ENCODE measurements around the gene NUP214.
A peak's percentile ranks its signal among the peaks of the same experiment; 100 is the strongest.
"Not testable (repeated sequence)": the region's sequence is repeated elsewhere in the genome, so short reads cannot be mapped to it uniquely, and the experiment has no call there.

NUP214 gene

DNA sequence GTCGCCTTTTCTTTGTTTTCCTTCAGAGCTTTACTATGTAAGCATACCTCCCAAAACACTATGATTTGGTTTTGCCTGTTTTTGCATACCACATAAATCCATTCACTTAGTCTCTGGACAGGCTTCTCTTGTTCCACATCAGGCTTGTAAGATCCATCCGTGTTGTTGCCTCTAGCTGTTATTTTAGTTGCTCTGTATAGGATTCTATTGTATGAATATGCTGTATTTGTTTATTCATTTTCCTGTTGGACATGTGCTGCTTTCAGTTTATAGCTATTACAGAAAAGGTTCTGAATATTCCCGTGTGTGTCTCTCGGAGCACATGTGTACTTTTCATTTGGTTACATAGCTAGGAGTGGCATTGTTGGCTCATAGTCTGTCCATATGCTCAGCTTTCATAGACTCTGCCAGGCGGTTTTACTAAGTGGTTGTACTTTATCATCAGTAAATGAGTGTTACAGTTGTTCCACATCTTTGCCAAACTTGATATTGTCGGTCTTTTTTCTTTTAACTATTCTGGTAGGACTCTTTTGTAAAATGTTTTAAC, 41.8 kb downstream of the NUP214 start:
- DNase-seq = peak; percentile 69

- no peak for DNase-seq
Measured at GRCh38 chr9:131167936-131168335, 42.5 kb downstream of the NUP214 start.

GRCh38 chr9:131169563-131170240, 44.3 kb downstream of the NUP214 start:
- no peak for DNase-seq

GRCh38 chr9:131173995-131174394, 48.6 kb downstream of the NUP214 start:
- no peak for DNase-seq

DNA sequence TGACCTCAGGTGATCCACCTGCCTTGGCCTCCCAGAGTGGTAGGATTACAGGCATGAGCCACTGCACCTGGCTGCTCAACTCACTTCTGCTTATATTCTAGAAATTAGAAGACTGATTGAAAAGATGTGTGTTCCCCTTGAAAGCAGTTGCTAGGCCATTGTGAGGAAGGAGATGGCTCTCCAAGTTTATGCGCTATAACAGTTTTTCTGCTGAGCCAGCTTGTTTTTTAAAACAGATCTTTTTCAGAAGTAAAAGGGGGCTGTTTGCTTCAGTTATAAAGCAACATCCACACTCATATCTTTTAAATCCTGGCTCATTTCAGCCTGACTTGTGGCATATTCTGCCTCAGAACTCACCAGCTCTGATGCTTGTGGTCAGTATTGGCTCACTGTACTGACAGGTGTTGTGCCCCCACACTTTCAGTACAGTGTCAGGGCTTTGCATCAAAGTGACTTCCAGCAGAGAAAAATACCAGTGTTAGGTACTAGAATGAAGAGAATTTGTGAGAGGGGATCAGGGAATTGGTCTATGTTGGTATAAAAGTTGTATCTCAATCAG, 49.4 kb downstream of the NUP214 start:
- DNase-seq = no peak

DNA sequence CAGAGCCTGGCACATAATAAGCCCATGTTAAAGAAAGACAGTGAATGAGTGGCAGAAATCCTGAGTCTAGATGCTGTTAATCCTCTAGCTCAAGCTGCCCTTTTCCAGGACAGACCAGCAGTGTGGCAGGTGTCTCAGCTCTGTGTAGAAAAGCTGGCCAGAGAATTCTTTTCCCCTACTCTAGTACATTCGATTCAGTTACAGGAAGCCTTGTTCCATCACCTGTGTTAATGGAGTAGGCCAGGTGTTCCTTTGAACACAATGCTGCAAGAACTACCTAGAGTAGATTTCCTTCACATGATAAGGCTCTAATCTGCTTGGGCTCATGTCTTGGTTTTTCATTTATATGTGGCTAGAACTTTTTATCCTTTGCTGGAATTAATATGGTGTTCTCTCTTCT, 52.5 kb downstream of the NUP214 start:
- DNase-seq = no peak

DNA sequence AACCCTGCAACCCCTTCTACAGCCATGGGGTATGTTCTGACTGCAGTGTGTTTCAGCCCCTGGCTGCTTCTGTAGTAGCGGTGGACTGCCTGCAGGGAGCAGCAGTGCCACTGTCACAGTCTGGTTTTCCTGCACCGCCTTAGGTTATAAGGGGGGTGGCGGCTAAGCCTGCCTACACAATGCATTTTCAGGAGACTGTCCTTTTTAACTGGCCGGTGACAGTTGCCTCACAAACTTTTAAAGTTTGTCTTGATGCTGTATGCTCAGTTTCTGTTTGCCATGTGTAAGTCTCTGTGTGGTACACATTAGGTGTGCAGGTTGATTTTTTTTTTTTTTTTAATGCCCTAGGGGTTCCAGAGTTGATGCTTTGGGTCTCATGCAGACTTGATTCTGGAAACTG, 53.0 kb downstream of the NUP214 start:
- DNase-seq = peak; percentile 45

DNA sequence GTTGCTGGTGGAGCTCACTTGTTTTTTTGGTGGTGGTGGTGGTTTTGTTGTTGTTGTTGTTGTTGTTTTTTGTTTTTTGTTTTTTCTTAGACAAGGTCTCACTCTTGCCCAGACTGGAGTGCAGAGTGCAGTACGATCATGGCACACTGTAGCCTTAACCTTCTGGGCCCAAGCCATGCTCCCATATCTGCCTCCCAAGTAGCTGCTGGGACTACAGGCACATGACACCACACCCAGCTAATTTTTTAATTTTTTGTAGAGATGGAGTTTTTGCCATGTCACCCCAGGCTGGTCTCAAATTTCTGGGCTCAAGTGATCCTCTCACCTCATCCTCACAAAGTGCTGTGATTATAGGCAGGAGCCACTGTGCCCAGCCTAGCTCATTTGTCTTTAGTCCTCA, 53.5 kb downstream of the NUP214 start:
- DNase-seq = no peak

DNA sequence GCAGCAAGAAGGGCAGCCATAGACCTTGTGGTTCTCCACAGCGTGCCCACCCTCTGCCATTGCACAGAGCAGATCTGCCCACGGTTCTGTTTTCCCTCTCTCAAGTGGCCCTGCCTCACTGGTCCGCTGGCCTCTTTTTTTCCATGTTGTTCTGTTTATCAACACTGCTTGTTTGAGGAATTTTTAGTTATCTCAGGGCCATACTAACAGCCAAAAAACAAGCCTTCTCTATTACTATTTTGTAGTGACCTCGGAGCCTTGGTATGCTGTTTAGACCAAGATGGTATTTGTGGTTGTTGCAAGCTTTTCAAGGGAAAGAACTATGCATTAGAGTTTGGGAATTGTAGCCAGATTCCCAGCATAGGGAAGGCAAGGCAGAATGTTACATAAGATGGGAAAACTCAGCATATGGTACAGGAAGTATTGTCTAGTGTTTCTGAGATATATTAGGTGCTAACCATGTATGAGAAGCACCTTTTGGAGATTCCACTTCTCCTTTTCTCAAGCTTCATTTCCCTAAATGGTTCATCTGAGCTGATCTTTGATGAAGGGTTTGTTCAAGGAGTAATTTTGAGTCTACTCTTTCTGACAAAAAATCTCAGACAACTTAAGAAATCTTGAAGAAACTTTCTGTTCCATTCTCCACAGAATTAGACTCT, 54.3 kb downstream of the NUP214 start:
- no peak for DNase-seq

DNA sequence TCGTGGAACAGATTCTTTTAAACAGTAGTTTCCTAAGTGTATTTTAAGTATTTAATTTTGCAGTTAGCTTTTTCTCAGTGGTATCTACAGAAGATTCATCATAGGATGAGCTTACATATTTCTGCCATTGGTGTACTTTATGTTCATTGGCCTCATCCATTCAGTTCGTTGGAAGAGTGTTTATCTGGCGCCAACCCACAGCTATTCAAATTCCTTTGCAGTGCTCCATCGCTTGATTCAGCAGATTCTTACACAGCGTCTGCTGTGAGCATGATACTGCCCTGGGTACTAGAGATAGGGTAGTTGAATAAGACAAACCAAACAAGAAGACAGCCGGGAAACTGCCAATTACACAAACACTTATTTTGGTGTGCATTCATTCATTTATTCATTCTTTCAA, 55.1 kb downstream of the NUP214 start:
- no peak for DNase-seq

- DNase-seq = no peak
Measured at GRCh38 chr9:131181091-131181681, 55.8 kb downstream of the NUP214 start.

- DNase-seq = no peak
Measured at GRCh38 chr9:131185924-131186323, 60.5 kb downstream of the NUP214 start.

GRCh38 chr9:131186622-131187021, 61.2 kb downstream of the NUP214 start:
- no peak for DNase-seq

- DNase-seq = no peak
Measured at GRCh38 chr9:131187957-131188356, 62.6 kb downstream of the NUP214 start.

- no peak for DNase-seq
Measured at GRCh38 chr9:131188976-131189375, 63.6 kb downstream of the NUP214 start.

DNA sequence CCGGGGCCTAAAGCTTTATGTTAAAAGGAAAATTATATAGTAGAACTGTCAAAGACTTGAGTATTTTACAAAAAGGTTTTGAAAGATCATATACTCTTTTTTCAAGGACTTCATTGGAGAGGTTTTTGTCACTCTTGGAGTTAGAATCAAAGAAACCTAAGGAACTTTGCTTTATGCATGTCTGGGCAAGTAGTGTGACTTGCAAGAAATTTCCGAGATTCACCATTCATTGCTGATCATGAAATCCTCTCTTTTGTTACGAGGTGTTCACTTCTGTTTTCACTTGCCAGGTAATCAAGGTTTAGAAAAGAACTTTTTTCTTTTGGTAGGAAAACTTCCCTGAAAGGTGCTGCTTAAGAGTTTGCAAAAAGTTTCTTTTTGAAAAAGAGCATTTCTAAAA, 64.8 kb downstream of the NUP214 start:
- no peak for DNase-seq

GRCh38 chr9:131191032-131191431, 65.6 kb downstream of the NUP214 start:
- not testable (repeated sequence) for DNase-seq

GRCh38 chr9:131191857-131192256, 66.5 kb downstream of the NUP214 start:
- no peak for DNase-seq

DNA sequence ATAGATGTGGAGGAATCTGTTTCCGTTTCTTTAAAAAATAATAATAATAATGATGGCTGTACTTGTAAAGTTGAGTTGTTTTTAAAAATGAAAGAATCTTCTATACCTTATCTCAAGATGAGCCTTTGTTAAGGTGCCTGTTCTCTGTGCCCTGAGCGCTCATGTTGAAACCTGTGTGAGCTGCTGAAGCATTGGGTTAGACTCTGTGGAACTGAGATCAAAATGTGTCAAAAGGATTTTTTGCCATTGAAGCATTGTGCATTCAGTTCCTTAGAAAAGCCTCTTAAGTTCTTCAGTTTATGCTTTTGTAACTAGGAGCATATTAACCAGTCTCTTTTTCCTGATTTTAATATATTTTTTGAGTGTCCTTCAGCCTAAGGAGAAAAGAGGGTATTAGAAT, 67.7 kb downstream of the NUP214 start:
- DNase-seq = no peak

- DNase-seq = no peak
Measured at GRCh38 chr9:131194762-131195161, 69.4 kb downstream of the NUP214 start.

- DNase-seq = no peak
Measured at GRCh38 chr9:131197160-131197911, 72.0 kb downstream of the NUP214 start.

DNA sequence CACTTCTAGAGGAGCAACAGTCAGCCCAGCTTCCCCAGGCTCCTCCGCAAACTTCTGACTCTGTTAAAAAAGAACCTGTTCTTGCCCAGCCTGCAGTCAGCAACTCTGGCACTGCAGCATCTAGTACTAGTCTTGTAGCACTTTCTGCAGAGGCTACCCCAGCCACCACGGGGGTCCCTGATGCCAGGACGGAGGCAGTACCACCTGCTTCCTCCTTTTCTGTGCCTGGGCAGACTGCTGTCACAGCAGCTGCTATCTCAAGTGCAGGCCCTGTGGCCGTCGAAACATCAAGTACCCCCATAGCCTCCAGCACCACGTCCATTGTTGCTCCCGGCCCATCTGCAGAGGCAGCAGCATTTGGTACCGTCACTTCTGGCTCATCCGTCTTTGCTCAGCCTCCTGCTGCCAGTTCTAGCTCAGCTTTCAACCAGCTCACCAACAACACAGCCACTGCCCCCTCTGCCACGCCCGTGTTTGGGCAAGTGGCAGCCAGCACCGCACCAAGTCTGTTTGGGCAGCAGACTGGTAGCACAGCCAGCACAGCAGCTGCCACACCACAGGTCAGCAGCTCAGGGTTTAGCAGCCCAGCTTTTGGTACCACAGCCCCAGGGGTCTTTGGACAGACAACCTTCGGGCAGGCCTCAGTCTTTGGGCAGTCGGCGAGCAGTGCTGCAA, 72.8 kb downstream of the NUP214 start:
- peak; percentile 34 for DNase-seq

DNA sequence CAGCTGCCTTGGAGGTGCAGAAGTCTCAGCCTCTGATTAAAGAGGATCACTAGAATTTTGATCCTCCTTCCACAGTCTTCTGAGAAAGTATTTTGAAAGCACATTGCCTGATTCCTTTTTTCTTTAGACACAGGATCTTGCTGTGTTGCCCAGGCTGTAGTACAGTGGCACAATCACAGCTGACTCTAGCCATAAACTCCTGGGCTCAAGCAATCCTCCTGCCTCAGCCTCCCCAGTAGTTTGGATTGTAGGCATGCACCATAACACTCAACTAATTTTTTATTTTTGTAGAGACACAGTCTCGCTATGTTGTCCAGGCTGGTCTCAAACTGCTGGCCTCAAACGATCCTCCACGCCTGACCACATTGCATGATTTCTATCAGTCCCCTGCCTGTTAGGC, 76.5 kb downstream of the NUP214 start:
- DNase-seq = no peak
